Neural progenitor cell (in vitro differentiated cells): ENCODE data around the gene SPOCD1. TPM values are rescaled to one million over a fixed set of nuclear protein-coding genes. Genes with fewer than 3 reads are reported as not detected.
A peak's percentile ranks its signal among the peaks of the same experiment; 100 is the strongest.

Source experiments
- DNase-seq: peaks from one replicate; pipeline ENCODE4 v3.0.0-alpha.2; 2016; ENCODE audit warnings: low spot score
- H2AFZ ChIP-seq: fragments of 200-600 bp; sonication (generic); replicated peaks from 2 replicates; pipeline ENCODE4 v1.6.1; 2016; ENCODE audit warnings: antibody characterized with exemption
- H3F3A ChIP-seq: fragments of 200-600 bp; sonication (generic); 2 replicates; pipeline ENCODE4 v1.6.1; 2016; ENCODE audit warnings: antibody characterized with exemption, low read depth
- H3K27ac ChIP-seq: fragments of 200-600 bp; sonication (generic); 2 replicates; pipeline ENCODE4 v1.5.1; 2016; ENCODE audit warnings: mild to moderate bottlenecking
- H3K27me3 ChIP-seq: fragments of 200-600 bp; sonication (generic); 2 replicates; pipeline ENCODE4 v1.6.1; 2016; ENCODE audit warnings: mild to moderate bottlenecking, moderate library complexity
- H3K36me3 ChIP-seq: fragments of 200-600 bp; sonication (generic); 2 replicates; pipeline ENCODE4 v1.5.1; 2016
- H3K4me1 ChIP-seq: fragments of 200-600 bp; sonication (generic); 2 replicates; pipeline ENCODE4 v1.6.1; 2016; ENCODE audit warnings: mixed run types
- H3K4me2 ChIP-seq: fragments of 200-600 bp; sonication (generic); 2 replicates; pipeline ENCODE4 v1.6.1; 2016
- H3K4me3 ChIP-seq: fragments of 200-600 bp; sonication (generic); 2 replicates; pipeline ENCODE4 v1.5.1; 2016
- H3K79me2 ChIP-seq: fragments of 200-600 bp; sonication (generic); 2 replicates; pipeline ENCODE4 v1.6.1; 2016; ENCODE audit warnings: low read depth
- H3K9ac ChIP-seq: fragments of 200-600 bp; sonication (generic); 2 replicates; pipeline ENCODE4 v1.6.1; 2016
- H3K9me3 ChIP-seq: fragments of 200-600 bp; sonication (generic); 2 replicates; pipeline ENCODE4 v1.5.1; 2016; ENCODE audit warnings: low read depth
- H4K20me1 ChIP-seq: fragments of 200-600 bp; sonication (generic); 2 replicates; pipeline ENCODE4 v1.6.1; 2016; ENCODE audit warnings: low read depth
- H3K27ac Mint-ChIP-seq: 3 replicates; pipeline ENCODE4 v1.8.0; 2021; ENCODE audit warnings: mixed read lengths
- H3K27me3 Mint-ChIP-seq: 2 replicates; pipeline ENCODE4 v1.8.0; 2022; ENCODE audit warnings: low read depth, mild to moderate bottlenecking, inconsistent platforms, moderate library complexity, mixed read lengths; ENCODE audit not compliant: insufficient read depth
- H3K36me3 Mint-ChIP-seq: 3 replicates; pipeline ENCODE4 v1.8.0; 2021; ENCODE audit warnings: mixed read lengths
- H3K4me1 Mint-ChIP-seq: 3 replicates; pipeline ENCODE4 v1.8.0; 2021; ENCODE audit warnings: mixed read lengths
- H3K4me3 Mint-ChIP-seq: 3 replicates; pipeline ENCODE4 v1.8.0; 2021; ENCODE audit warnings: mild to moderate bottlenecking, moderate library complexity, mixed read lengths
- H3K9me3 Mint-ChIP-seq: 3 replicates; pipeline ENCODE4 v1.8.0; 2020; ENCODE audit warnings: mixed read lengths
- EZH2 ChIP-seq: fragments of 200-600 bp; sonication (generic); IDR thresholded peaks from 2 replicates; pipeline ENCODE4 v1.6.1; 2017; ENCODE audit warnings: antibody characterized with exemption, mild to moderate bottlenecking, moderate library complexity
- EZH2phosphoT487 ChIP-seq: fragments of 200-600 bp; sonication (generic); IDR thresholded peaks from 2 replicates; pipeline ENCODE4 v1.6.1; 2017; ENCODE audit warnings: antibody characterized with exemption
- total RNA-seq: library from RNA; depleted of rRNA; stranded (reverse); fragments of >200 nt; gene quantifications from 2 replicates; pipeline ENCODE4 v1.2.3, GENCODE V29; 2015; ENCODE audit warnings: low replicate concordance
- TF ChIP-seq, protein P1 (sequence below): fragments of 200-600 bp; sonication (generic); IDR thresholded peaks from 2 replicates; pipeline ENCODE4 v1.5.1; 2017; ENCODE audit warnings: antibody characterized with exemption, mild to moderate bottlenecking

SPOCD1 gene
- total RNA-seq, 1 donor from 2014 or later = 1.4 TPM

DNA sequence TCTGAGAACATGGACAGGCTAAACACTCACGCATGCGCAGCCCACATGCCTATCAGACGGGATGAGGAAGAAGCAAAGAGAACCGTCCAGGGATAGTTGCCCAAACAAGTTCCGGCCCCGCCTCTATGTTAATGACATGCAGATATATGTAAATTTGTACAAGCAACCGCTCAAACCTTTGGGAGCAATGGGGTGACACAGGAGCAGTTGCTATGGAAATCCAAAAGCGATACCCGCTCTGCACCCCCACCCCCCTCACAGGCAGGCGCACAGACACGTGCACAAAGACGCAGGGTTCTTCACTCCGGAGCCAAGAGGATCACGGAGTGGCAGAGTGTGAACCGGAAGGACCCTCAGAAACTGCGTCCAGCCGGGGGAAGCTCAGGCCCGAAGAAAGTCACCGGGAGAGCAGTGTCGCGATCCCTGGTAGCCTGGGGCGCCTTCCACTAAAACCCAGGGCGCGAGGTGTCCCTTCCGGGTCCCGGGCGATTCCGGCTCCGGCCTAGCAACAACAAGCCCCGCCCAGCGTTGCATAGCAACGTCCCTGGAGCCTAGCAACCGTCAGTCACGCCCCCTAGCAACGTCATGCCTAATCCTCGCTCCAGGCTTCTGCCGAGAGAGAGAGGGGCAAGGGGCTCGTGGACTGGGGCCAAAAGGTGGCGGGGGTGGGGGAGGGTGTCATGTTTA lies 27.5 kb downstream of the SPOCD1 start:
- H3K4me3 ChIP-seq = peak overlapping the region; percentile 63
- H3K9me3 ChIP-seq = no peaks in the 10 kb centered on the region
- no peaks in the 10 kb centered on the region for H3K79me2 ChIP-seq
- peak overlapping the region; percentile 89 for H2AFZ ChIP-seq
- no peaks in the 10 kb centered on the region for H3K27me3 ChIP-seq
- Mint-ChIP-seq H3K27ac (peak overlapping the region; percentile 62), H3K4me3 (peak overlapping the region; percentile 88), H3K9me3 (no peaks in the 10 kb centered on the region), H3K27me3 (peaks cover 9% of the 10 kb centered on the region), H3K4me1 (peaks cover 49% of the 10 kb centered on the region), H3K36me3 (no peaks in the 10 kb centered on the region)
- no peaks in the 10 kb centered on the region for H4K20me1 ChIP-seq
- TF ChIP-seq EZH2phosphoT487 (no peak), EZH2 (no peak)
- TF ChIP-seq, protein P1, sequence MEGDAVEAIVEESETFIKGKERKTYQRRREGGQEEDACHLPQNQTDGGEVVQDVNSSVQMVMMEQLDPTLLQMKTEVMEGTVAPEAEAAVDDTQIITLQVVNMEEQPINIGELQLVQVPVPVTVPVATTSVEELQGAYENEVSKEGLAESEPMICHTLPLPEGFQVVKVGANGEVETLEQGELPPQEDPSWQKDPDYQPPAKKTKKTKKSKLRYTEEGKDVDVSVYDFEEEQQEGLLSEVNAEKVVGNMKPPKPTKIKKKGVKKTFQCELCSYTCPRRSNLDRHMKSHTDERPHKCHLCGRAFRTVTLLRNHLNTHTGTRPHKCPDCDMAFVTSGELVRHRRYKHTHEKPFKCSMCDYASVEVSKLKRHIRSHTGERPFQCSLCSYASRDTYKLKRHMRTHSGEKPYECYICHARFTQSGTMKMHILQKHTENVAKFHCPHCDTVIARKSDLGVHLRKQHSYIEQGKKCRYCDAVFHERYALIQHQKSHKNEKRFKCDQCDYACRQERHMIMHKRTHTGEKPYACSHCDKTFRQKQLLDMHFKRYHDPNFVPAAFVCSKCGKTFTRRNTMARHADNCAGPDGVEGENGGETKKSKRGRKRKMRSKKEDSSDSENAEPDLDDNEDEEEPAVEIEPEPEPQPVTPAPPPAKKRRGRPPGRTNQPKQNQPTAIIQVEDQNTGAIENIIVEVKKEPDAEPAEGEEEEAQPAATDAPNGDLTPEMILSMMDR = no peak
- no peak overlapping the region for H3K9ac ChIP-seq
- H3K4me2 ChIP-seq = peak overlapping the region; percentile 91
- H3K27ac ChIP-seq = no peak overlapping the region
- H3K36me3 ChIP-seq = no peaks in the 10 kb centered on the region
- H3F3A ChIP-seq = peaks cover 24% of the 10 kb centered on the region
- peaks cover 7% of the 10 kb centered on the region for H3K4me1 ChIP-seq
- peak; percentile 97 for DNase-seq

DNA sequence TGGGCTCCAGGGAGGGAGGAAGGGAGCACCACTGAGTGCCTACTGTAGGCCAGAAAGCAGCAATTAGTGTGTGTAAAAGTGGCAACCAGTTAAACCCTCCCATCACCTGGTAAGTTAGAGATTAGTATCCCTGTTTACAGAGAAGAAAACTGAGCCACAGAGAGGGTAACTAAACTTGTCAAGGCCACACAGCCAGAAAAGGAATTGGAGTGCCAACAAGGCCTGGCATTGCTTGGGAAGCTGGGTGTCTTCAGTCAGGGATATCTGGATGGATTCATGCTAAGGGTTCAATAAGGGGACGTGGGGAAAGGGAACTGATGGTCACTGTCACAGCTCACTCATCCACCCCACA lies 28.1 kb downstream of the SPOCD1 start:
- Mint-ChIP-seq H3K9me3 (no peaks in the 10 kb centered on the region), H3K4me1 (peaks cover 54% of the 10 kb centered on the region), H3K36me3 (no peaks in the 10 kb centered on the region), H3K27ac (peak overlapping the region; percentile 62), H3K27me3 (peaks cover 9% of the 10 kb centered on the region), H3K4me3 (peak overlapping the region; percentile 88)
- DNase-seq = no peak
- H3K27me3 ChIP-seq = no peaks in the 10 kb centered on the region
- peaks cover 27% of the 10 kb centered on the region for H3F3A ChIP-seq
- H2AFZ ChIP-seq = no peak overlapping the region
- H3K4me2 ChIP-seq = peak overlapping the region; percentile 91
- no peaks in the 10 kb centered on the region for H4K20me1 ChIP-seq
- no peak overlapping the region for H3K9ac ChIP-seq
- H3K9me3 ChIP-seq = no peaks in the 10 kb centered on the region
- no peaks in the 10 kb centered on the region for H3K79me2 ChIP-seq
- H3K4me3 ChIP-seq = peak overlapping the region; percentile 63
- H3K4me1 ChIP-seq = peaks cover 12% of the 10 kb centered on the region
- TF ChIP-seq, protein P1 = no peak
- TF ChIP-seq EZH2phosphoT487 = no peak
- no peak for TF ChIP-seq EZH2
- no peak overlapping the region for H3K27ac ChIP-seq
- no peaks in the 10 kb centered on the region for H3K36me3 ChIP-seq

DNA sequence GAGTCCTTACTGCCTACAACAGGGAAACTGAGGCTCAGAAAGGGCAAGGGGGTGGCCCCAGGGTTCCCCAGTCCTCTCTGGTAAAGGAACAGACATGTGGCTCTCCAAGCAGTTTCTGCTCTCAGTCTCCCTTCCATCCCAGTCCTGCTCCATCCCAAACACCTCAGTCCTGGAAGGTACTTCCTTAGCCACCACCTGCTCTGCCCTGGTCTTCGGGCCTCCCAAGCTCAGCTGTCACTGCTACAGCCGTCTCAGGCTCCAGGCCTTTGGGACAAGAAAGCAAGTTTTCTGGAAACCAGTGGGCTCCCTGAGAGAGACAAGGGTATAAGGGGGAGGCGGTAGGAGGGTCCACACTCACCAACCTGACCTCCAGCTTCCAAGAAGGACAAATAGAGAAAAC lies 28.6 kb downstream of the SPOCD1 start:
- Mint-ChIP-seq H3K27ac (peak overlapping the region; percentile 78), H3K36me3 (no peaks in the 10 kb centered on the region), H3K27me3 (peaks cover 9% of the 10 kb centered on the region), H3K9me3 (no peaks in the 10 kb centered on the region), H3K4me3 (peak overlapping the region; percentile 88), H3K4me1 (peaks cover 59% of the 10 kb centered on the region)
- DNase-seq = no peak
- H3K4me1 ChIP-seq = peaks cover 17% of the 10 kb centered on the region
- H4K20me1 ChIP-seq = no peaks in the 10 kb centered on the region
- no peaks in the 10 kb centered on the region for H3K9me3 ChIP-seq
- H3K9ac ChIP-seq = no peak overlapping the region
- H3K27me3 ChIP-seq = no peaks in the 10 kb centered on the region
- no peak overlapping the region for H2AFZ ChIP-seq
- H3K27ac ChIP-seq = no peak overlapping the region
- no peak for TF ChIP-seq EZH2
- no peak for TF ChIP-seq EZH2phosphoT487
- TF ChIP-seq, protein P1 = no peak
- no peak overlapping the region for H3K4me2 ChIP-seq
- peaks cover 32% of the 10 kb centered on the region for H3F3A ChIP-seq
- H3K4me3 ChIP-seq = no peak overlapping the region
- no peaks in the 10 kb centered on the region for H3K36me3 ChIP-seq
- no peaks in the 10 kb centered on the region for H3K79me2 ChIP-seq
